CD14-positive monocyte (primary cell): Measurements from ENCODE around the gene TRRAP. TPM values are rescaled to one million over a fixed set of nuclear protein-coding genes. Genes with fewer than 3 reads are reported as not detected.

ENCODE experiments used
- DNase-seq, 3 donors: peaks; one replicate each; pipeline ENCODE4 v3.0.0-alpha.2; 2011 to 2022
- H2AFZ ChIP-seq: 2 replicates; pipeline ENCODE4 v1.6.0; 2012; ENCODE audit warnings: mild to moderate bottlenecking, low read depth, low read length, inconsistent platforms; ENCODE audit not compliant: insufficient read depth, poor library complexity, severe bottlenecking
- H3K27ac ChIP-seq, 2 donors: 1 replicate in 1 of 2; 2 replicates in 1 of 2; pipeline ENCODE4 v1.5.1; 2012 to 2013; ENCODE audit warnings: low read length in 2 of 2, control low read depth in 1 of 2, inconsistent platforms in 1 of 2, low read depth in 1 of 2, mild to moderate bottlenecking in 1 of 2
- H3K27me3 ChIP-seq, 2 donors: one replicate each; pipeline versions ENCODE4 v1.6.0 to v1.6.1; 2011 to 2013; ENCODE audit warnings: low read length in 2 of 2; ENCODE audit not compliant: control insufficient read depth in 2 of 2, insufficient read depth in 2 of 2
- H3K36me3 ChIP-seq, 2 donors: replicated peaks in 1 of 2; 1 replicate in 1 of 2; 2 replicates in 1 of 2; pipeline versions ENCODE4 v1.5.1 to v1.6.1; 2012 to 2013; ENCODE audit warnings: low read length in 2 of 2, control low read depth in 1 of 2, inconsistent platforms in 1 of 2, mild to moderate bottlenecking in 1 of 2; ENCODE audit not compliant: insufficient read depth in 2 of 2, control insufficient read depth in 1 of 2
- H3K4me1 ChIP-seq, 2 donors: 1 replicate in 1 of 2; 2 replicates in 1 of 2; pipeline versions ENCODE4 v1.5.1 to v1.6.1; 2012 to 2013; ENCODE audit warnings: low read length in 2 of 2, control low read depth in 1 of 2, inconsistent platforms in 1 of 2, mild to moderate bottlenecking in 1 of 2, moderate library complexity in 1 of 2; ENCODE audit not compliant: insufficient read depth in 2 of 2, control insufficient read depth in 1 of 2
- H3K4me2 ChIP-seq: replicated peaks from 2 replicates; pipeline ENCODE3; 2012; ENCODE audit warnings: low read length, moderate library complexity, mild to moderate bottlenecking; ENCODE audit not compliant: poor library complexity, severe bottlenecking; ENCODE audit errors: extremely low read depth
- H3K4me3 ChIP-seq, 3 experiments: fragments of 200-600 bp in 1 of 3; sonication (generic) in 1 of 3; replicated peaks in 1 of 3; 1 replicate in 2 of 3; 2 replicates in 1 of 3; pipeline ENCODE4 v1.5.1; 2011 to 2013; ENCODE audit warnings: low read length in 3 of 3, mild to moderate bottlenecking in 3 of 3, control low read depth in 2 of 3, low read depth in 2 of 3, inconsistent platforms in 1 of 3, moderate library complexity in 1 of 3
- H3K79me2 ChIP-seq: 2 replicates; pipeline ENCODE4 v1.6.0; 2012; ENCODE audit warnings: mild to moderate bottlenecking, control low read depth, inconsistent platforms, low read length, moderate library complexity; ENCODE audit not compliant: insufficient read depth
- H3K9ac ChIP-seq: 2 replicates; pipeline ENCODE4 v1.6.0; 2017; ENCODE audit warnings: low read length, mild to moderate bottlenecking; ENCODE audit not compliant: insufficient read depth, poor library complexity, severe bottlenecking
- H3K9me3 ChIP-seq, 2 donors: replicated peaks in 1 of 2; 1 replicate in 1 of 2; 2 replicates in 1 of 2; pipeline versions ENCODE4 v1.5.1 to v1.6.1; 2012 to 2013; ENCODE audit warnings: low read length in 2 of 2, control low read depth in 1 of 2; ENCODE audit not compliant: control insufficient read depth in 1 of 2, insufficient read depth in 1 of 2
- H4K20me1 ChIP-seq: 2 replicates; pipeline ENCODE4 v1.6.0; 2012; ENCODE audit warnings: mild to moderate bottlenecking, low read length, control low read depth, moderate library complexity; ENCODE audit not compliant: insufficient read depth
- H3K27ac Mint-ChIP-seq, 7 donors: one replicate each; pipeline ENCODE4 v1.8.0; 2020; ENCODE audit warnings: mild to moderate bottlenecking in 7 of 7, mixed read lengths in 7 of 7, moderate library complexity in 6 of 7, inconsistent platforms in 2 of 7
- H3K27me3 Mint-ChIP-seq, 3 donors: one replicate each; pipeline ENCODE4 v1.8.0; 2021 to 2022; ENCODE audit warnings: low read depth in 3 of 3, mild to moderate bottlenecking in 3 of 3, mixed read lengths in 3 of 3, moderate library complexity in 3 of 3, inconsistent platforms in 1 of 3
- H3K36me3 Mint-ChIP-seq, 2 donors: one replicate each; pipeline ENCODE4 v1.8.0; 2020; ENCODE audit warnings: mixed read lengths in 2 of 2, inconsistent platforms in 1 of 2, mild to moderate bottlenecking in 1 of 2
- H3K4me1 Mint-ChIP-seq: one replicate; pipeline ENCODE4 v1.8.0; 2020; ENCODE audit warnings: mild to moderate bottlenecking, mixed read lengths
- H3K4me3 Mint-ChIP-seq, 2 donors: one replicate each; pipeline ENCODE4 v1.8.0; 2020; ENCODE audit warnings: mild to moderate bottlenecking in 2 of 2, mixed read lengths in 2 of 2, moderate library complexity in 1 of 2
- H3K9me3 Mint-ChIP-seq, 7 donors: one replicate each; pipeline ENCODE4 v1.8.0; 2020 to 2022; ENCODE audit warnings: mixed read lengths in 7 of 7, mild to moderate bottlenecking in 6 of 7, moderate library complexity in 6 of 7, inconsistent platforms in 2 of 7
- WGBS: methylation state at CpG from one replicate; pipeline ENCODE4 v1.1.5; 2013; ENCODE audit warnings: missing lambda C conversion rate; ENCODE audit not compliant: insufficient coverage; 5-methylcytosine and 5-hydroxymethylcytosine counted together
- intact Hi-C, 2 donors: fragments of 100-400 bp; cut with micrococcal nuclease; formaldehyde crosslinking; loops; one replicate each; pipeline versions ENCODE4 v1.15.0 to v1.15.1; 2023
- polyA plus RNA-seq, 3 donors: library from polyadenylated mRNA; depleted of rRNA in 1 of 3; unstranded in 2 of 3; stranded (reverse) in 1 of 3; fragments of 300-500 nt in 2 of 3; fragments of >200 nt in 1 of 3; fragmentation: Illumina TruSeq in 2 of 3; gene quantifications; 1 replicate in 2 of 3; 2 replicates in 1 of 3; pipeline ENCODE4 v1.2.3, GENCODE V29; 2012 to 2021
- TF ChIP-seq, protein P1 (sequence below): fragments of 200-600 bp; IDR thresholded peaks from one replicate; pipeline ENCODE4 v1.8.0; 2022; ENCODE audit warnings: antibody characterized with exemption, mild to moderate bottlenecking

TRRAP gene
- polyA plus RNA-seq, 3 donors, result 0.67 to 12.2 (median 1.2) TPM

DNA sequence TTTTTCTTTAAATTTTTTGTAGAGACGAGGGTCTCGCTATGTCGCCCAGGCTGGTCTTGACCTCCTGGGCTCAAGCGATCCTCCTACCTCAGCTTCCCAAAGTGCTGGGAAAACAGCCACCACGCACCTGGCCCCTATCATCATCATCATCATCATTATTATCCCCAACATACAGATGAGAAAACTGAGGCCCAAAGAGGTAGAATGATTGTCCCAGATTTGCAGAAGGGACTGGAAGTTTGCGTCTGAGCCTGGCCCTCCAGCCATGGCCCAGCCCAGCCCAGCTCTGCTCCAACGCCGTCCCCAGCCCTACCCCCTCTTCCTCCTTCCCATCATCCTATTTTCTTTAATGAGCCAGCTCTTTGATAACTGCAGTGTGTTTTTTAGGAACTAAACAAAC, 43.4 kb upstream of the TRRAP start:
- no peaks in the 10 kb centered on the region for H3K27me3 ChIP-seq
- H2AFZ ChIP-seq, result no peak overlapping the region
- H3K27ac Mint-ChIP-seq, result no peak overlapping the region
- H3K4me3 Mint-ChIP-seq, result no peak overlapping the region
- H3K9me3 ChIP-seq, result no peaks in the 10 kb centered on the region
- no peaks in the 10 kb centered on the region for H3K36me3 Mint-ChIP-seq
- no peak overlapping the region for H3K9ac ChIP-seq
- no peaks in the 10 kb centered on the region for H3K36me3 ChIP-seq
- no peak overlapping the region for H3K27ac ChIP-seq
- H3K4me1 Mint-ChIP-seq, result no peaks in the 10 kb centered on the region
- DNase-seq, result no peak
- no peak overlapping the region for H3K4me3 ChIP-seq
- TF ChIP-seq, protein P1, sequence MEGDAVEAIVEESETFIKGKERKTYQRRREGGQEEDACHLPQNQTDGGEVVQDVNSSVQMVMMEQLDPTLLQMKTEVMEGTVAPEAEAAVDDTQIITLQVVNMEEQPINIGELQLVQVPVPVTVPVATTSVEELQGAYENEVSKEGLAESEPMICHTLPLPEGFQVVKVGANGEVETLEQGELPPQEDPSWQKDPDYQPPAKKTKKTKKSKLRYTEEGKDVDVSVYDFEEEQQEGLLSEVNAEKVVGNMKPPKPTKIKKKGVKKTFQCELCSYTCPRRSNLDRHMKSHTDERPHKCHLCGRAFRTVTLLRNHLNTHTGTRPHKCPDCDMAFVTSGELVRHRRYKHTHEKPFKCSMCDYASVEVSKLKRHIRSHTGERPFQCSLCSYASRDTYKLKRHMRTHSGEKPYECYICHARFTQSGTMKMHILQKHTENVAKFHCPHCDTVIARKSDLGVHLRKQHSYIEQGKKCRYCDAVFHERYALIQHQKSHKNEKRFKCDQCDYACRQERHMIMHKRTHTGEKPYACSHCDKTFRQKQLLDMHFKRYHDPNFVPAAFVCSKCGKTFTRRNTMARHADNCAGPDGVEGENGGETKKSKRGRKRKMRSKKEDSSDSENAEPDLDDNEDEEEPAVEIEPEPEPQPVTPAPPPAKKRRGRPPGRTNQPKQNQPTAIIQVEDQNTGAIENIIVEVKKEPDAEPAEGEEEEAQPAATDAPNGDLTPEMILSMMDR, result no peak
- intact Hi-C loops, result loop anchor here in 1 of 2 donors (5.0 kb wide), 1 partner anchor 103 kb away; no protein-coding TSS in a partner anchor
- H3K9me3 Mint-ChIP-seq, result peaks cover 0 to 4% (median 0%) of the 10 kb centered on the region in 7 donors
- H3K4me2 ChIP-seq, result no peak overlapping the region
- WGBS, result 95% methylated on average over 5 of the region's 8 CpGs
- H3K27me3 Mint-ChIP-seq, result peaks cover 4 to 6% (median 6%) of the 10 kb centered on the region in 3 donors
- no peaks in the 10 kb centered on the region for H3K79me2 ChIP-seq
- no peaks in the 10 kb centered on the region for H3K4me1 ChIP-seq
- H4K20me1 ChIP-seq, result no peaks in the 10 kb centered on the region

DNA sequence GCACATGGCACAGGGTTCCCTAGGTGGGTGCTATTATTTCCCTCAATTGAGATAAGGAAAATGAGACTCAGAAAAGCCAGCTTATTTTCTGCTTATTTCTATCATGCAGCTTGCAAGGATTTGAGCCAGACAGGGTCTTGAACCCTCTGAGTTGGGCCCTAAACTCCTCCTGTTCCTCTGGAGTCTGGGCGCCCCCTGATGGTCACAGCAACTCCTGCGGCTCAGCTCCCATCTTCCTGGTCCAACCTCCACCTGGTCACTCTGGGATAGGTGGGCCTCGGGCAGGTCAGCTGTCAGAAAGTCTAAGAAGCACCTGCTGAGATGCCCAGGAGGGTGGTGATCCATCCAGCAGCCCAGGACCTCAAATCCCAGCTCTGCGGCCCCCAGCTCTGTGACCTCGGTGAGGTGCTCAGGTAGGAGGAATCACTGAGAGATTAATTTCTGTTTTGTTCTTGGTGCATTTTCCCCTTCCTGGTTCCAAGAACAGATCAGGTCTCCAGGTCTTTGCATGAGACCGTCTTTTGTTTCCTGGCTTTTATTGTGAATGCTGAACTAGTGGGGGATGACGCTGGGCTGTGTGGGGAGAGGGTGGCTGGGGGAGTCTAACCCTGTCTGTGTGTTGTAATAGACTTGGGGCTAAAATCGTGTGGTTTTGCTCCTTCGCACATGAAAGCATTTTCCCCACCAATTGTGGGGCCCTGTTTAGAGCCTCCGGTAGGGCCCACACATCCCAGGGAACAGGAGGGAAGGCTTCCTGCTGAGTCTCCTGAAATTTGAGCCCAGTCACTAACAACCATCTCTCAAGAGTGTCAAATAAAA, 41.3 kb upstream of the TRRAP start:
- Mint-ChIP-seq H3K4me3 (no peak overlapping the region), H3K9me3 (peaks cover 0 to 2% (median 0%) of the 10 kb centered on the region in 7 donors), H3K4me1 (no peaks in the 10 kb centered on the region), H3K36me3 (no peaks in the 10 kb centered on the region), H3K27me3 (peaks cover 6 to 10% (median 8%) of the 10 kb centered on the region in 3 donors), H3K27ac (no peak overlapping the region)
- H3K36me3 ChIP-seq, result no peaks in the 10 kb centered on the region
- H3K4me3 ChIP-seq, result no peak overlapping the region
- no peak overlapping the region for H3K4me2 ChIP-seq
- WGBS, result 17% methylated on average over 6 of the region's 10 CpGs
- no peak for DNase-seq
- no peaks in the 10 kb centered on the region for H3K9me3 ChIP-seq
- H3K27me3 ChIP-seq, result no peaks in the 10 kb centered on the region
- H3K79me2 ChIP-seq, result no peaks in the 10 kb centered on the region
- H3K9ac ChIP-seq, result no peak overlapping the region
- intact Hi-C loops, result loop anchor here in 1 of 2 donors (5.0 kb wide), 1 partner anchor 105 kb away; no protein-coding TSS in a partner anchor
- no peaks in the 10 kb centered on the region for H4K20me1 ChIP-seq
- H2AFZ ChIP-seq, result no peak overlapping the region
- H3K27ac ChIP-seq, result no peak overlapping the region
- no peaks in the 10 kb centered on the region for H3K4me1 ChIP-seq
- TF ChIP-seq, protein P1, result peak; percentile 59
